GM04504 (cell line): ENCODE measurements around the gene MEIOSIN.

Experiments
- DNase-seq: peaks from one replicate; pipeline ENCODE4 v3.0.0-alpha.2; 2012; ENCODE audit warnings: low read depth

Gene MEIOSIN

DNA sequence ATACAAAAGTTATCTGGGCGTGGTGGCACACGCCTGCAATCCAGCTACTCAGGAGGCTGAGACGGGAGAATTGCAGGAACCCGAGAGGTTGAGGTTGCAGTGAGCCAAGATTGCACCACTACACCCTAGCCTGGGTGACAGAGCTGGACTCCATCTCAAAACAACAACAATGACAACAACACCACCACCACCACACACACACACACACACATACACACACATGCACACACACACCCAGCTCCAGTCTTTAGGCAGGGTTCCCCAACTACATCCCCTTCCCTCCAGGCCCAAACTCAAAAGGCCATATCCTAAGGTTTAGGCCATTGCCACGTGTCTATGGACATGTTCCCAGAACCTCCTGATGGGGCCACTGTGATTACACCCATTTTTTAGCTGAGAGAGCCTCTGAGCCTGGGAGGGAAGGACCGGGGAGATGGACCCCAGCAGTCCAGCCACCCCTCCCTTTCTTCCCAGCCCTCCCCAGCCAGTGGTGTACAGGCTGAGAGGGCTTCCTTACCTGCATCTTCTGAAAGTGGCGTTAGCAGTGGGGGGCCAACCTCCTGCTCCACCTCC lies 68.5 kb downstream of the MEIOSIN start:
- DNase-seq = no peak

DNA sequence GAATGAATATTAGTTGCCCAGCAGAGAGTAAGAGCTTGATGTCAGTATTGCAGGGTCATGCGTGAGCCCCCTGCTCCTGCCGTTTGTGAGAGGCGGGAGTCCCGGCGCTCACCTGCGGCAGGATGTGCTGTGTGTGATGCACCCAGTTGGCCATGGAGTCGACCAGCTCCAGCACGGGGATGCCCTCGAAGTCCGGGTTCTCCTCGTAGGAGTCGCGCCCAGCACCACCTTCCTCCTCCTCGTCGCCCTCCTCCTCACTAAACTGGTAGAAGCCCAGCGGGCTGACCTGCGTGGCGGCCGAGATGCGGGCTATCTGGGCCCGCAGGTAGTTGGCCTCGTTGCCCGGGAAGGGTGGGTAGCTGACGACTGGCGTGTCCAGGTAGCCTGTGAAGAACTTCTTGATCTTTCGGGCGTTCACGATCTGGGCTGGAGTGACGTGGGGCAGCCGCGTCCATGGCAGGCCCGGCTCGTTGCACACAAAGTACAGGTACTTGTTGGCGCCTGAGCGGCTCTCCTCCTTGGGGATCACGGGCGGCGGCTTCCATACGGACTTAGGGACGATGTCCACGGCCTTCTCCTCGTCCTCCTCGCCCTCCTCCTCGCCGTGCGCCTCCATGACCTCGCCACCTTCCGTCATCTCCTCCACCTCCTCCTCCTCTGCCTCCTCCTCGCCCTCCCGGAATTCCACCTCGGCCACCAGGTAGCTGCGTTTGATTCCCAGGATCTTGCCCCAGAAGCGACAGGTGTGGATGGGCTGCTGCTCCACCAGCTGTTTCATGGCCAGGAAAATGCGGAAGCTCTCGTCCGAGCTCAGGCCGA lies 71.1 kb downstream of the MEIOSIN start:
- DNase-seq = no peak

DNA sequence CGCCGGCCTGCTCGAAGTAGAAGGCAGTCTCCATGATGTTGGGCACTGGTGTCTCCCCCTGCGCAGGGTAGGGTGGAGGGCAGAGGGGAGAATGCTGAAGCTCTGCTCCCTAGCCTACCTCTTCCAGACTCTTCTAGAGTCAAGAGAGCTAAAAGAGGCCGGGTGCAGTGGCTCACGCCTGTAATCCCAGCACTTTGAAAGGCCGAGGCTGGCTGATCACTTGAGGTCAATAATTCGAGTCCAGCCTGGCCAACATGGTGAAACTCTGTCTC lies 71.7 kb downstream of the MEIOSIN start:
- DNase-seq = no peak

DNA sequence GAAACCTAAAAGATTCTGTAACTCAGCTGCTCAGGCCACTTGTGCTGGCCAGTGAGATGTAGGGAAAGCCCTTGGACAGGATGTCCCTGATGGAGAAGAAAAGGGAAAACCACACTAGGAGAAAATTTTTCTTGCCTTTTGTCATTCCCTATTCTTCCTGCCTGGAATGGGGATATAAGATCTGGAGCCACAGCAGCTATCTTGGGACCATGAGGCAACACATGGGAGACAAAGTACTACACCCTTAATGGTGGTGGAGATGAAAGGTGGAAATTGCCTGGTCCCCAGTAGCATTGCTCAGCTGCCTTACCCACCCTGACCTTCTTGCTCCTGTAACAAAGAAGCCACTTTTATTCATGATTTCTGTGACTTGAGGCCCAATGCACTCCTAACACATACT lies 72.5 kb downstream of the MEIOSIN start:
- no peak for DNase-seq

DNA sequence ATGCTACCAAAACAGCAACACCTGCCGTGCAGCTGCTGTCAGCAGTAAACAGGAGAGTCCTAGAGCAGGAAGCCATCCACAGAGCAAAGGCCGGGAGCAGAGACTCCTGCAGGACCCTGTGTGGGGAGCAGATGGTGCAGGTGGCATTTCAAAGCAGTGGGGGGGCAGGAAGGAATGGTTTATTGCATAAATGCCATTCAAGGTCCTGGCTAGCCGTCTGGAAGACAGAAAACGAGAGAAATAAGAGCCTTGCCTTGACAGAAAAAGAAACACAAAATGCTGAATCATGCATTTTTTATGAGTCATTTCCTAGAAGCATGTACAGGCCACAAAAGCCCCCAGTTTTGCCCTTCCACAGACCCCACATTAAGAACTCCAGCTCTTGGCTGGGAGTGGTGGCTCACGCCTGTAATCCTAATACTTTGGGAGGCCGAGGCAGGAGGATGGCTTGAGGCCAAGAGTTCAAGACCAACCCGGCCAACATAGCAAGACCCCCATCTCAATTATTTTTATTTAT lies 76.5 kb downstream of the MEIOSIN start:
- peak; percentile 28 for DNase-seq

DNA sequence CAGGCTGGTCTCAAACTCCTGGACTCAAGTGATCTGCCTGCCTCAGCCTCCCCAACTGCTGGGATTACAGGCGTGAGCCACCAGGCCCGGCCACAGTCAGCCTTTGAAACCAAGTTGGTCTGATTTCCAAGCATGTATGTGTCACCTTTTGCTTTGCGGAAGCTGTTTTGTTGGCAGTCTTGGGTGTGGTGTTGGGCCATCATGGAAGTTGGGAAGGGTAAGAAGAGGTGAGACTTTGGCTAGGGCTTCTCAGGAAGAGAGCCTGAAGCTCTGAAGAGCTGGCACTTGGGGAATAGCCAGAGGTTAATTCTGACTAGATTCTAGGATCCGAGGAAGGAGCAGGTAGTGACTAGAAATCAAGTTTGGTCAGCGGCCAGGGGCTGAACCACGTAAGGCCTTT lies 79.1 kb downstream of the MEIOSIN start:
- DNase-seq = no peak
